Omental fat pad (tissue), 4 donors: Measurements from ENCODE around the gene IP6K2. TPM values are rescaled to one million over a fixed set of nuclear protein-coding genes. Genes with fewer than 3 reads are reported as not detected.

Experiments
- ATAC-seq: fragments of 150-250 bp; one replicate; pipeline ENCODE4 v1.9.1; 2016; ENCODE audit warnings: mild to moderate bottlenecking, moderate library complexity; ENCODE audit not compliant: low FRiP score
- DNase-seq: peaks from one replicate; pipeline ENCODE4 v3.0.0-alpha.2; 2019; ENCODE audit warnings: low spot score
- total RNA-seq, 4 donors: library from RNA; depleted of rRNA; stranded (reverse); fragments of >200 nt; gene quantifications; one replicate each; pipeline ENCODE4 v1.1.0, GENCODE V29; 2016
- TF ChIP-seq, protein P1 (sequence below), 3 donors: fragments of 450-650 bp; IDR thresholded peaks; one replicate each; pipeline ENCODE4 v1.5.1; 2016 to 2017; ENCODE audit warnings: antibody characterized with exemption in 3 of 3, mild to moderate bottlenecking in 3 of 3, moderate library complexity in 2 of 3

Gene IP6K2
- total RNA-seq, 4 donors from 2014 or later, result 35.8 to 77.9 (median 73.3) TPM

GRCh38 chr3:48678566-48679380 is 38.2 kb downstream of the IP6K2 start:
- DNase-seq (no peak), ATAC-seq (no peak)
- TF ChIP-seq, protein P1, sequence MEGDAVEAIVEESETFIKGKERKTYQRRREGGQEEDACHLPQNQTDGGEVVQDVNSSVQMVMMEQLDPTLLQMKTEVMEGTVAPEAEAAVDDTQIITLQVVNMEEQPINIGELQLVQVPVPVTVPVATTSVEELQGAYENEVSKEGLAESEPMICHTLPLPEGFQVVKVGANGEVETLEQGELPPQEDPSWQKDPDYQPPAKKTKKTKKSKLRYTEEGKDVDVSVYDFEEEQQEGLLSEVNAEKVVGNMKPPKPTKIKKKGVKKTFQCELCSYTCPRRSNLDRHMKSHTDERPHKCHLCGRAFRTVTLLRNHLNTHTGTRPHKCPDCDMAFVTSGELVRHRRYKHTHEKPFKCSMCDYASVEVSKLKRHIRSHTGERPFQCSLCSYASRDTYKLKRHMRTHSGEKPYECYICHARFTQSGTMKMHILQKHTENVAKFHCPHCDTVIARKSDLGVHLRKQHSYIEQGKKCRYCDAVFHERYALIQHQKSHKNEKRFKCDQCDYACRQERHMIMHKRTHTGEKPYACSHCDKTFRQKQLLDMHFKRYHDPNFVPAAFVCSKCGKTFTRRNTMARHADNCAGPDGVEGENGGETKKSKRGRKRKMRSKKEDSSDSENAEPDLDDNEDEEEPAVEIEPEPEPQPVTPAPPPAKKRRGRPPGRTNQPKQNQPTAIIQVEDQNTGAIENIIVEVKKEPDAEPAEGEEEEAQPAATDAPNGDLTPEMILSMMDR (IDR thresholded peaks at IDR 0.05), result no peak

GRCh38 chr3:48678056-48678455 is 39.0 kb downstream of the IP6K2 start:
- ATAC-seq, result no peak
- TF ChIP-seq, protein P1 (IDR thresholded peaks at IDR 0.05), result no peak
- DNase-seq, result no peak

DNA sequence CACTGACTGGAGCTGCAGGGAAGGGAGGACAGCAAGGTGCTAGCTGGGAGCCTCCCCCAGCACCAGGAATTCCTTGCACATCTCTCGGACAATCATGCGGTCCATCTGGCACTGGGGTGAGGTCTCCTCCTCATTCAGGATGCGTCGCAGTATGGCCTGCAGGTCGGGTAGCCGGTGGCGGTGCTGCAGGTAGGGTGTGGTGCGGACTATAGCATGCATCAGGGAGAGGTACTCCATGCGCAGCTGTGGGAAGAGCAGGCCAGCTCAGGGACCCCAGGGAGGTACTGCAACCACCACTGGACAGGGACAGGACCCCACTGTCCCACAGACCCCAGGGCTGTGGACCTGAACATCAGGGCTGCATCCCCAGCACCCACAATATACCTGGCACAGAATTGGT is 42.5 kb downstream of the IP6K2 start:
- no peak for ATAC-seq
- TF ChIP-seq, protein P1 (IDR thresholded peaks at IDR 0.05), result no peak
- DNase-seq, result no peak

GRCh38 chr3:48672522-48672921 is 44.5 kb downstream of the IP6K2 start:
- DNase-seq (no peak), ATAC-seq (no peak)
- TF ChIP-seq, protein P1 (IDR thresholded peaks at IDR 0.05), result no peak

DNA sequence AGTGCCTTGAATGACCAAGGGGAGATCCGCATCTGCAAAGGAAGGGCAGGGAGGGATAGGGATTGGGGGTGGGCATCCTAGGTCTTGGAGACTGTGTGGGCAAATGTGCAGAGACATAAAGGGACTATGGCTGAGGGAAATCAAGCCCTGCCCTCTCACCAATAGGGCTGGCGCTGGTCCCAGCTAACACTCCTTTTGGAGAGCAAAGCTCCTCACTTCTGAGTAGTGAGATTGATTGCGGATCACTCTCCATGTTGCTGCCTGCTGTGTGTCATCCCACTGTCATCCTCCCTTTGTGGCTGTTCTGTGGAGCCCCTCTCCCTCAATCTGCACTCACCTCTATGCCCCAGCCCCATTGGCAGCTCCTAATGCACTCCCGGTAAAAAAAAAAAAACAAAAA is 52.1 kb downstream of the IP6K2 start:
- no peak for ATAC-seq
- TF ChIP-seq, protein P1 (IDR thresholded peaks at IDR 0.05), result no peak
- no peak for DNase-seq

GRCh38 chr3:48664313-48664644 is 52.7 kb downstream of the IP6K2 start:
- DNase-seq (no peak), ATAC-seq (no peak)
- TF ChIP-seq, protein P1 (IDR thresholded peaks at IDR 0.05), result no peak
